ENCODE results near the gene PPP6R2. TPM values are rescaled to one million over a fixed set of nuclear protein-coding genes. Genes with fewer than 3 reads are reported as not detected.

Gene PPP6R2
- total and polyA plus RNA-seq, 9 of the 15 experiments (the other 6 are each of a cell fraction or from before 2014, with no cell fraction given): 0.32 to 39.8 (median 21.4) TPM

GRCh38 chr22:50481440-50482106 lies 138.4 kb downstream of the PPP6R2 start, which contains the start of gene ADM2:
ADM2 (plus strand) TSS chr22:50481543; CDS start chr22:50481848, 305 bp downstream.
- peak; percentile 46 to 77 (median 72) for DNase-seq (ENCODE audit: extremely low read depth in 1 of 4, low spot score in 3 of 4)
- H3K4me3 ChIP-seq: peak within 1 kb of the TSS; percentile 55
- in situ Hi-C loops (cut with MboI): no loop called here
- TF ChIP-seq PHB2 (IDR thresholded peaks at IDR 0.05; ENCODE audit: low read depth) (no peak), ZNF274 (IDR thresholded peaks at IDR 0.05; ENCODE audit: borderline replicate concordance, low read depth, low read length) (no peak), ZNF12 (CRISPR knock-in tag; IDR thresholded peaks at IDR 0.05) (no peak), ZSCAN32 (CRISPR knock-in tag; IDR thresholded peaks at IDR 0.05) (0 out of 2 replicates have a peak, but pooled peaks have one; percentile 55), ZNF408 (CRISPR knock-in tag; IDR thresholded peaks at IDR 0.05; ENCODE audit: low read depth) (no peak), ZNF140 (CRISPR knock-in tag; IDR thresholded peaks at IDR 0.05) (no peak), DIDO1 (tag; IDR thresholded peaks at IDR 0.05; ENCODE audit: low read depth) (no peak), MED1 (CRISPR knock-in tag; IDR thresholded peaks at IDR 0.05; ENCODE audit: borderline replicate concordance) (no peak), ZNF174 (CRISPR knock-in tag; IDR thresholded peaks at IDR 0.05) (no peak), ELF4 (CRISPR knock-in tag; IDR thresholded peaks at IDR 0.05) (no peak), ZZZ3 (IDR thresholded peaks at IDR 0.05) (no peak), MYNN (IDR thresholded peaks at IDR 0.05) (no peak), MYNN (CRISPR knock-in tag; IDR thresholded peaks at IDR 0.05) (no peak)
- TF ChIP-seq, protein P1, sequence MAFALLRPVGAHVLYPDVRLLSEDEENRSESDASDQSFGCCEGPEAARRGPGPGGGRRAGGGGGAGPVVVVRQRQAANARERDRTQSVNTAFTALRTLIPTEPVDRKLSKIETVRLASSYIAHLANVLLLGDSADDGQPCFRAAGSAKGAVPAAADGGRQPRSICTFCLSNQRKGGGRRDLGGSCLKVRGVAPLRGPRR (CRISPR knock-in tag; IDR thresholded peaks at IDR 0.05): no peak
- TF ChIP-seq, protein P2, sequence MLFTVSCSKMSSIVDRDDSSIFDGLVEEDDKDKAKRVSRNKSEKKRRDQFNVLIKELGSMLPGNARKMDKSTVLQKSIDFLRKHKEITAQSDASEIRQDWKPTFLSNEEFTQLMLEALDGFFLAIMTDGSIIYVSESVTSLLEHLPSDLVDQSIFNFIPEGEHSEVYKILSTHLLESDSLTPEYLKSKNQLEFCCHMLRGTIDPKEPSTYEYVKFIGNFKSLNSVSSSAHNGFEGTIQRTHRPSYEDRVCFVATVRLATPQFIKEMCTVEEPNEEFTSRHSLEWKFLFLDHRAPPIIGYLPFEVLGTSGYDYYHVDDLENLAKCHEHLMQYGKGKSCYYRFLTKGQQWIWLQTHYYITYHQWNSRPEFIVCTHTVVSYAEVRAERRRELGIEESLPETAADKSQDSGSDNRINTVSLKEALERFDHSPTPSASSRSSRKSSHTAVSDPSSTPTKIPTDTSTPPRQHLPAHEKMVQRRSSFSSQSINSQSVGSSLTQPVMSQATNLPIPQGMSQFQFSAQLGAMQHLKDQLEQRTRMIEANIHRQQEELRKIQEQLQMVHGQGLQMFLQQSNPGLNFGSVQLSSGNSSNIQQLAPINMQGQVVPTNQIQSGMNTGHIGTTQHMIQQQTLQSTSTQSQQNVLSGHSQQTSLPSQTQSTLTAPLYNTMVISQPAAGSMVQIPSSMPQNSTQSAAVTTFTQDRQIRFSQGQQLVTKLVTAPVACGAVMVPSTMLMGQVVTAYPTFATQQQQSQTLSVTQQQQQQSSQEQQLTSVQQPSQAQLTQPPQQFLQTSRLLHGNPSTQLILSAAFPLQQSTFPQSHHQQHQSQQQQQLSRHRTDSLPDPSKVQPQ (CRISPR knock-in tag; IDR thresholded peaks at IDR 0.05; ENCODE audit: borderline replicate concordance): no peak
- TF ChIP-seq, protein P3, sequence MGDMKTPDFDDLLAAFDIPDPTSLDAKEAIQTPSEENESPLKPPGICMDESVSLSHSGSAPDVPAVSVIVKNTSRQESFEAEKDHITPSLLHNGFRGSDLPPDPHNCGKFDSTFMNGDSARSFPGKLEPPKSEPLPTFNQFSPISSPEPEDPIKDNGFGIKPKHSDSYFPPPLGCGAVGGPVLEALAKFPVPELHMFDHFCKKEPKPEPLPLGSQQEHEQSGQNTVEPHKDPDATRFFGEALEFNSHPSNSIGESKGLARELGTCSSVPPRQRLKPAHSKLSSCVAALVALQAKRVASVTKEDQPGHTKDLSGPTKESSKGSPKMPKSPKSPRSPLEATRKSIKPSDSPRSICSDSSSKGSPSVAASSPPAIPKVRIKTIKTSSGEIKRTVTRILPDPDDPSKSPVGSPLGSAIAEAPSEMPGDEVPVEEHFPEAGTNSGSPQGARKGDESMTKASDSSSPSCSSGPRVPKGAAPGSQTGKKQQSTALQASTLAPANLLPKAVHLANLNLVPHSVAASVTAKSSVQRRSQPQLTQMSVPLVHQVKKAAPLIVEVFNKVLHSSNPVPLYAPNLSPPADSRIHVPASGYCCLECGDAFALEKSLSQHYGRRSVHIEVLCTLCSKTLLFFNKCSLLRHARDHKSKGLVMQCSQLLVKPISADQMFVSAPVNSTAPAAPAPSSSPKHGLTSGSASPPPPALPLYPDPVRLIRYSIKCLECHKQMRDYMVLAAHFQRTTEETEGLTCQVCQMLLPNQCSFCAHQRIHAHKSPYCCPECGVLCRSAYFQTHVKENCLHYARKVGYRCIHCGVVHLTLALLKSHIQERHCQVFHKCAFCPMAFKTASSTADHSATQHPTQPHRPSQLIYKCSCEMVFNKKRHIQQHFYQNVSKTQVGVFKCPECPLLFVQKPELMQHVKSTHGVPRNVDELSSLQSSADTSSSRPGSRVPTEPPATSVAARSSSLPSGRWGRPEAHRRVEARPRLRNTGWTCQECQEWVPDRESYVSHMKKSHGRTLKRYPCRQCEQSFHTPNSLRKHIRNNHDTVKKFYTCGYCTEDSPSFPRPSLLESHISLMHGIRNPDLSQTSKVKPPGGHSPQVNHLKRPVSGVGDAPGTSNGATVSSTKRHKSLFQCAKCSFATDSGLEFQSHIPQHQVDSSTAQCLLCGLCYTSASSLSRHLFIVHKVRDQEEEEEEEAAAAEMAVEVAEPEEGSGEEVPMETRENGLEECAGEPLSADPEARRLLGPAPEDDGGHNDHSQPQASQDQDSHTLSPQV (IDR thresholded peaks at IDR 0.05): no peak

More at GRCh38 chr22:50481440-50482106, 138.4 kb downstream of the PPP6R2 start, which contains the start of gene ADM2:
- intact Hi-C loops (cut with micrococcal nuclease): no loop called here
- BruUV-seq (replicated peaks): no TSS peak
- Histone ChIP-seq H3K79me2 (ENCODE audit: control insufficient read depth, insufficient read depth, low read length) (no peaks in the 10 kb centered on the region), H3K4me1 (replicated peaks in 1 of 2; ENCODE audit: control insufficient read depth in 2 of 2, insufficient read depth in 2 of 2, low read length in 2 of 2) (peaks cover 4 to 60% of the 10 kb centered on the region in 2 experiments; a peak in 3 of 5 replicates), H3K27me3 (ENCODE audit: control insufficient read depth in 2 of 2, insufficient read depth in 2 of 2, low read length in 2 of 2) (no peaks in the 10 kb centered on the region), H4K20me1 (replicated peaks; ENCODE audit: control insufficient read depth, insufficient read depth, low read length) (no peaks in the 10 kb centered on the region), H3K36me3 (ENCODE audit: control insufficient read depth, insufficient read depth, low read length) (no peaks in the 10 kb centered on the region), H3K4me2 (ENCODE audit: insufficient read depth, low read length) (peak within 1 kb of the TSS; percentile 74), H2AFZ (ENCODE audit: low read depth, low read length) (peak within 1 kb of the TSS; percentile 55; the same call in 1 of the 2 replicates), H3K9ac (ENCODE audit: insufficient read depth in 1 of 2, low read depth in 2 of 2, low read length in 2 of 2) (peak within 1 kb of the TSS; percentile 70 to 80; a peak in 3 of 4 replicates), H3K9me1 (ENCODE audit: control insufficient read depth, insufficient read depth, low read length) (no peaks in the 10 kb centered on the region), H3K27ac (ENCODE audit: extremely low read depth, low read depth, low read length) (no peak within 1 kb of the TSS), H3K9me3 (replicated peaks; ENCODE audit: control insufficient read depth, insufficient read depth, low read depth, low read length) (no peaks in the 10 kb centered on the region)
- ChIA-PET POLR2A (interaction anchor here (0.7 kb wide), 1 partner anchor 83 kb away, joined by 3 read pairs; no protein-coding TSS in a partner anchor), CTCF (ENCODE audit: low intra/inter-chr PET ratio) (no interaction called here)
- FAIRE-seq: no peak
- WGBS (ENCODE audit: insufficient coverage, low coverage, missing lambda C conversion rate): 10% methylated on average over 4 of the region's 70 CpGs
- ATAC-seq: peak; percentile 81
